Ishikawa (cell line): ENCODE results near the gene PRR36.

ENCODE experiments used
- CEBPB ChIP-seq: IDR thresholded peaks from 2 replicates; pipeline ENCODE4 v1.6.1; 2012
- CREB1 ChIP-seq: IDR thresholded peaks from 2 replicates; pipeline ENCODE4 v1.6.1; 2012; ENCODE audit warnings: low read depth
- EGR1 ChIP-seq: IDR thresholded peaks from 2 replicates; pipeline ENCODE4 v1.6.1; 2012
- EP300 ChIP-seq: IDR thresholded peaks from 2 replicates; pipeline ENCODE4 v1.6.1; 2012; ENCODE audit warnings: borderline replicate concordance
- FOXM1 ChIP-seq: IDR thresholded peaks from 2 replicates; pipeline ENCODE4 v1.6.1; 2012; ENCODE audit warnings: low read depth, borderline replicate concordance
- NFIC ChIP-seq: IDR thresholded peaks from 2 replicates; pipeline ENCODE4 v1.6.1; 2012
- RAD21 ChIP-seq: IDR thresholded peaks from 2 replicates; pipeline ENCODE4 v1.6.1; 2012; ENCODE audit warnings: low read depth
- TAF1 ChIP-seq: IDR thresholded peaks from 2 replicates; pipeline ENCODE4 v1.6.1; 2012; ENCODE audit warnings: low read depth, mild to moderate bottlenecking
- TCF12 ChIP-seq: IDR thresholded peaks from 2 replicates; pipeline ENCODE4 v1.6.1; 2012; ENCODE audit warnings: low read depth
- YY1 ChIP-seq: IDR thresholded peaks from 2 replicates; pipeline ENCODE4 v1.6.1; 2012; ENCODE audit warnings: low read depth
- TF ChIP-seq, protein P1 (sequence below): IDR thresholded peaks from 2 replicates; pipeline ENCODE4 v1.6.1; 2012
- TF ChIP-seq, protein P2 (sequence below): IDR thresholded peaks from 2 replicates; pipeline ENCODE4 v1.6.1; 2012; ENCODE audit warnings: low read depth, mild to moderate bottlenecking
- TF ChIP-seq, protein P3 (sequence below): IDR thresholded peaks from 2 replicates; pipeline ENCODE4 v1.6.1; 2012

DNA sequence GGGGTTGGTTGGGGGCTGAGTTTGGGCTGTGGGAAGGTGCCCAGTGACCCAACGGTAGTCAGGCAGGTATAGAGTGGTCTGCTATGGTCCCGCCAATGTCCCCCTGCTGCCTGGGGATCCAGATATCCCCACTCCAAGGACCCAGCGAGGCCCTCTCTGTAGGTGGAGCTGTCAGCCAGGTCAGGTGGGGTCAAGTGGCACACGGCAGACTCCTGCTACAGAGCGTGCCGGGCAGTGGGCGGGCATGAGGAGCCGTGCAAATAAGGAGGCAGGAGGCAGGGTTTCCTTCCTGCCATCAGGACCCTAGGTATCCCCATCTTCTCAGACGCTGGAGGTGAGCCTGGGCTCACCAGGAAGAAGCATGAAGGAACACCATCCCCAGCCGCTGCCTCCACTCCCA lies 29.2 kb downstream of the PRR36 start:
- TF ChIP-seq EP300: no peak
- TF ChIP-seq, protein P1, sequence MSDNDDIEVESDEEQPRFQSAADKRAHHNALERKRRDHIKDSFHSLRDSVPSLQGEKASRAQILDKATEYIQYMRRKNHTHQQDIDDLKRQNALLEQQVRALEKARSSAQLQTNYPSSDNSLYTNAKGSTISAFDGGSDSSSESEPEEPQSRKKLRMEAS: no peak
- no peak for TF ChIP-seq RAD21
- TF ChIP-seq, protein P2, sequence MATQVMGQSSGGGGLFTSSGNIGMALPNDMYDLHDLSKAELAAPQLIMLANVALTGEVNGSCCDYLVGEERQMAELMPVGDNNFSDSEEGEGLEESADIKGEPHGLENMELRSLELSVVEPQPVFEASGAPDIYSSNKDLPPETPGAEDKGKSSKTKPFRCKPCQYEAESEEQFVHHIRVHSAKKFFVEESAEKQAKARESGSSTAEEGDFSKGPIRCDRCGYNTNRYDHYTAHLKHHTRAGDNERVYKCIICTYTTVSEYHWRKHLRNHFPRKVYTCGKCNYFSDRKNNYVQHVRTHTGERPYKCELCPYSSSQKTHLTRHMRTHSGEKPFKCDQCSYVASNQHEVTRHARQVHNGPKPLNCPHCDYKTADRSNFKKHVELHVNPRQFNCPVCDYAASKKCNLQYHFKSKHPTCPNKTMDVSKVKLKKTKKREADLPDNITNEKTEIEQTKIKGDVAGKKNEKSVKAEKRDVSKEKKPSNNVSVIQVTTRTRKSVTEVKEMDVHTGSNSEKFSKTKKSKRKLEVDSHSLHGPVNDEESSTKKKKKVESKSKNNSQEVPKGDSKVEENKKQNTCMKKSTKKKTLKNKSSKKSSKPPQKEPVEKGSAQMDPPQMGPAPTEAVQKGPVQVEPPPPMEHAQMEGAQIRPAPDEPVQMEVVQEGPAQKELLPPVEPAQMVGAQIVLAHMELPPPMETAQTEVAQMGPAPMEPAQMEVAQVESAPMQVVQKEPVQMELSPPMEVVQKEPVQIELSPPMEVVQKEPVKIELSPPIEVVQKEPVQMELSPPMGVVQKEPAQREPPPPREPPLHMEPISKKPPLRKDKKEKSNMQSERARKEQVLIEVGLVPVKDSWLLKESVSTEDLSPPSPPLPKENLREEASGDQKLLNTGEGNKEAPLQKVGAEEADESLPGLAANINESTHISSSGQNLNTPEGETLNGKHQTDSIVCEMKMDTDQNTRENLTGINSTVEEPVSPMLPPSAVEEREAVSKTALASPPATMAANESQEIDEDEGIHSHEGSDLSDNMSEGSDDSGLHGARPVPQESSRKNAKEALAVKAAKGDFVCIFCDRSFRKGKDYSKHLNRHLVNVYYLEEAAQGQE: no peak
- TF ChIP-seq TAF1: no peak
- no peak for TF ChIP-seq CEBPB
- no peak for TF ChIP-seq CREB1
- TF ChIP-seq NFIC: no peak
- no peak for TF ChIP-seq TCF12
- no peak for TF ChIP-seq FOXM1
- TF ChIP-seq YY1: no peak
- no peak for TF ChIP-seq EGR1
- TF ChIP-seq, protein P3, sequence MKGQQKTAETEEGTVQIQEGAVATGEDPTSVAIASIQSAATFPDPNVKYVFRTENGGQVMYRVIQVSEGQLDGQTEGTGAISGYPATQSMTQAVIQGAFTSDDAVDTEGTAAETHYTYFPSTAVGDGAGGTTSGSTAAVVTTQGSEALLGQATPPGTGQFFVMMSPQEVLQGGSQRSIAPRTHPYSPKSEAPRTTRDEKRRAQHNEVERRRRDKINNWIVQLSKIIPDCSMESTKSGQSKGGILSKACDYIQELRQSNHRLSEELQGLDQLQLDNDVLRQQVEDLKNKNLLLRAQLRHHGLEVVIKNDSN: no peak
